Measurements from ENCODE around the gene ADAD2.

Gene ADAD2

DNA sequence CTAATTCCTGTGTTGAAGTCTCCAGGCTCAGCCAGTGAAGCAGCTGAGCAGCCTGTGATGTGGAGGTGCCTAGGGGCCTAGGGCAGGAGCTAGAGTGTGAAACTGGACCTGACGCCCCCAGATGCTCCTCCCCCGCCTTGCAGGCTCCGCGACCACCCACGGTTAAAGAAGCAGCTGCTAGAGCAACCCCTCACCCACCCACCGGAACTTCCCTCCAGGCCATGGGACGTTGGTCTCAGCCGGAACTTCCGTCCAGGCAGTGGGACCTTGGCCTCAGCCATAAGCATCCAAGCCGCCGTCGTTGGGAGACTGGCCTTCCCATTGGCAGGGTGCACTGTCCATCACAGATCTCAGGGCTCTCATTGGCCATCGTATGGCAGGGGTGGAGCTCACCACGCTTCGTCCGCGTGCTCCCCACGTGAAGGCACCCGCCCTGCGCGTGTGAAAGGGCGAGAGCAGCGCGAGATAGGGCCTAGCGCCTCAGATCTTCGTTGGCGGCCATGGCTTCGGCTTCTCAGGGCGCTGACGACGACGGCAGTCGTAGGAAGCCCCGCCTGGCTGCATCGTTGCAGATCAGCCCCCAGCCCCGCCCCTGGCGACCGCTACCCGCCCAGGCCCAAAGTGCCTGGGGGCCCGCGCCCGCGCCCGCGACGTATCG is at the start of gene ADAD2:
Gene ADAD2 (plus strand): TSS at position 427 of the 658 bp plus-strand sequence. CDS start 74 bp downstream, at position 501.
- DNase-seq (ENCODE audit: low read depth) = no peak

GRCh38 chr16:84143081-84143480 is 47.9 kb upstream of the ADAD2 start:
- DNase-seq (ENCODE audit: low read depth) = no peak

- no peak for DNase-seq (ENCODE audit: low read depth)
Measured at GRCh38 chr16:84143784-84144199, 47.2 kb upstream of the ADAD2 start.

- no peak for DNase-seq (ENCODE audit: low read depth)
Measured at GRCh38 chr16:84144209-84144858, 46.6 kb upstream of the ADAD2 start.

GRCh38 chr16:84144859-84145639 is 45.9 kb upstream of the ADAD2 start, which contains the start of the genes DNAAF1 and HSDL1:
Gene DNAAF1 (plus strand): TSS chr16:84145308. CDS start chr16:84145441, 133 bp downstream.
Gene HSDL1 (minus strand): TSS chr16:84145177. CDS start chr16:84131321, 13,856 bp downstream.
- peak; percentile 63 for DNase-seq (ENCODE audit: low read depth)

DNA sequence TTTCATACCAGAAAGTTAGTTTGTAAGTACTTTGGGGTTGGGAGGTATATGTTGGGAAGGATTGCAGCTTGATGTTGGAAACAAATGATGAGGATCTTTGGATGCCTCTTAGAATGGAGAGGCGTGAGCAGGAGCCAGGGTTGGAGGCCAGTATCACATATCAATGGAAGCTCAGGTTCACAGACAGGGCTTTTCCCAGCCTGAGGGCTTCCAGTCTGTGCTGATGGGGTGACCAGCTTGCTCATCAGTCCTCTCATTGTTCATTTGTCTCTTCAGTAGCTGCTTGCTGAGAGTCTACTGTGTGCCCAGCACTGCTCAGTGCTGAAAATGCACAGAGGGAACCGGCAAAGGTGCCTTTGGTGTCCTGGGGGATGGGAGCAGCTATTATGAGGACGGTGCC is 40.0 kb upstream of the ADAD2 start:
- no peak for DNase-seq (ENCODE audit: low read depth)

GRCh38 chr16:84153660-84154214 is 37.2 kb upstream of the ADAD2 start:
- no peak for DNase-seq (ENCODE audit: low read depth)

GRCh38 chr16:84155226-84155625 is 35.7 kb upstream of the ADAD2 start:
- no peak for DNase-seq (ENCODE audit: low read depth)

DNA sequence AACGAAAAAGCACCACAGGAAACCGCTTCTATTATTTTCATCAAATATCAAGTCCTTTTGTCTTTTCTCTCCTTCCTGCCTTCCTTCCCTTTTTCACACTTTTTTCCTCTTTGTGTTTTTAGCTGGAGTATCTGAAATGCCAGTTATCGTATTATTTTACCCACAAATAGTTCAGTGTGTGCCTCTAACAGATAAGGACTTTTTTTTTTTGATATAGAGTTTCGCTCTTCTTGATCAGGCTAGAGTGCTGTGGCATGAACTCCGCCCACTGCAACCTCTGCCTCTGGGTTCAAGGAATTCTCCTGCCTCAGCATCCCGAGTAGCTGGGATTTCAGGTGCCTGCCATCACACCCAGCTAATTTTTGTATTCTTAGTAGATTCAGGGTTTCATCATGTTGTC is 35.2 kb upstream of the ADAD2 start:
- DNase-seq (ENCODE audit: low read depth) = no peak

GRCh38 chr16:84156342-84156784 is 34.6 kb upstream of the ADAD2 start:
- no peak for DNase-seq (ENCODE audit: low read depth)

GRCh38 chr16:84159007-84159406 is 31.9 kb upstream of the ADAD2 start:
- no peak for DNase-seq (ENCODE audit: low read depth)

DNA sequence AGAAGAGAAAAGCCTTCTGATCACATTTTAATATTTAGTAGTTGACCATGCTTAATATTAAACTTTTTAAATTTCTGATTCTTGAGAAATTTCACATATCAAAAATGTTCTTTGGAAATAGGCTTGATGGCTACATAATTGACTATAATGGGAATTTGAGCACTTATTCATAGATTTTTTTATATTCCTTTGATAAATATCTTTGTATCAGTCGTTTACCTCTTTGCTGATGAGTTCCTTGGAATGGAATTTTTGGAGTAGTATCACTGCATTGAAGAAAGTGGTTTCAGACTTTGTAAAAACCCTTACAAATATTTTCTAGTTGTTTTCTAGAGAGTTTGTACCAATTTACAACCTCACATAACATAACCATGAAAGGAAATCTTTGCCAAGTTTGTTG is 31.2 kb upstream of the ADAD2 start:
- DNase-seq (ENCODE audit: low read depth) = no peak

GRCh38 chr16:84161037-84161436 is 29.9 kb upstream of the ADAD2 start:
- DNase-seq (ENCODE audit: low read depth) = no peak

- DNase-seq (ENCODE audit: low read depth) = no peak
Measured at GRCh38 chr16:84161801-84162200, 29.2 kb upstream of the ADAD2 start.

DNA sequence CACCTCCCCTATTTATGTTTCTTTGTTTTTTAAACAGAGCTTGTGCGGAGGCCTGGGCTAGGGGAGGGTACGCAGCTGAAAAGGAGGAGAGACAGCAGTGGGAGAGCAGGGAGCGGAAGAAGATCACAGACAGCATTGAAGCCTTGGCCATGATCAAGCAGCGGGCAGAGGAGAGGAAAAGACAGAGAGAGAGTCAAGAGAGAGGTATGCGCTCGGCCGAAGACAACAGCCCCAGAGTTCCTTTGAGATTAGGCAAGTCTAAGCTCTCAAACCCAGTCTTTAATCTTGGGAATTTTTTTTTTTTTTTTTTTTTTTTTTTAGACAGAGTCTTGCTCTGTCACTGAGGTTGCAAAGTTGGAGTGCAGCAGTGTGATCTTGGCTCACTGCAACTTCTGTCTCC is 25.2 kb upstream of the ADAD2 start:
- no peak for DNase-seq (ENCODE audit: low read depth)

DNA sequence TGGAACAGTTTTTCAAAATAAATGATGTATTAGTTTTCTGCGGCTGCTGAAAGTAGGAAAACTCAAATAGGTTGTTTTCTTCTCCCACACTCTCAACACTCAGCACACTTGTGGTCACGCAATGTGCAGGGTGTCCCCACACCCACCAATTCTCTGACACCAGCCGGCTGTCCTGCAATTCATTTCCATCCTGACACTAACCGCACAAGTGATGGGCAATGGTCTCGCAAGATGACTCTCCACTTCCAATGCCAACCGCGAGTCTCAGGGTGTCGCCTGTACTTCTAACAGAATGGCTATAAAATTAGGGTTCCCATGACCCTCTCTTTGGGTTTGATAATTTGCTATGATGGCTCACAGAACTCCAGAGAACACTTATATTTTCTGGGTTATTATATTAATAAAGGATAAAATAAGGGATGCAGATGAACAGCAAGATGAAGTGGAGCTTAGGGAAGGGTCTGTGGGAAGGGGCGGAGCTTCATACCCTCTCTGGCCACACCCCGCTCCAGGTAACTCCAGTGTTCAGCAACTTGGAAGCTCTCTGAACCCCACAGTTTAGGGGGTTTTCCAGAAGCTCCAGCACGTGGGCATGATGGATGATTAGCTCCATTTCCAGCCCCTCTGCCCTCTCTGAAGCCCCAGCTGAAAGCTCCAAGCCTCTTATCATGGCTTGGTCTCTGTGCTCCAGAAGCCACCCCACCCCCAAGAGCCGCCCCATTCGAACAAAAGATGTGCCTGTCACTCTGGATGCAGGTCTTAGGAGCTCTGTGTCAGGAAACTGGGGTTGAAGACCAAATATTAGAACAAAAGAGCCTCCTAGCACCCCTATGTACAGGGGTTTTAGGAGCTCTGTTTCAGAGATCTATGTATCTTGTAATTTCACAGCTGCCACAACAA is 23.9 kb upstream of the ADAD2 start:
- DNase-seq (ENCODE audit: low read depth) = no peak

DNA sequence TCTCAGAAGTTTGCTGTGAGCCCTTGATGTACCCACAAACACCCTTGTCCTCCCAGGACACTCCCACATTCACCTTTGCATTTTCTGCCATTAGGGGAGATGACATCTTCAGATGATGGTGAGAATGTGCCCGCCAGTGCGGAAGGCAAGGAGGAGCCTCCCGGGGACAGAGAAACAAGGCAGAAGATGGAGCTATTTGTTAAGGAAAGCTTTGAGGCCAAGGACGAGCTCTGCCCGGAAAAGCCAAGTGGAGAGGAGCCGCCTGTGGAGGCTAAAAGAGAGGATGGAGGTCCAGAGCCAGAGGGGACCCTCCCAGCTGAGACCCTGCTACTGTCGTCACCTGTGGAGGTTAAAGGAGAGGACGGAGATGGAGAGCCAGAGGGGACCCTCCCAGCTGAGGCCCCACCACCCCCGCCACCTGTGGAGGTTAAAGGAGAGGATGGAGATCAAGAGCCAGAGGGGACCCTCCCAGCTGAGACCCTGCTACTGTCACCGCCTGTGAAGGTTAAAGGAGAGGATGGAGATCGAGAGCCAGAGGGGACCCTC is 21.1 kb upstream of the ADAD2 start:
- no peak for DNase-seq (ENCODE audit: low read depth)

GRCh38 chr16:84174396-84174795 is 16.6 kb upstream of the ADAD2 start:
- no peak for DNase-seq (ENCODE audit: low read depth)

GRCh38 chr16:84175350-84176081 is 15.4 kb upstream of the ADAD2 start:
- DNase-seq (ENCODE audit: low read depth) = no peak

Data from fibroblast of the conjunctiva (primary cell).